WTC11 (cell line): ENCODE measurements around the gene NTSR1. TPM values are rescaled to one million over a fixed set of nuclear protein-coding genes. Genes with fewer than 3 reads are reported as not detected.

Experiments used
- ATF1 ChIP-seq: sonication (generic); formaldehyde crosslinking; IDR thresholded peaks from 2 replicates; pipeline ENCODE4 v1.8.1; 2023; ENCODE audit warnings: mild to moderate bottlenecking, moderate library complexity, missing genetic modification reagents
- CREM ChIP-seq: sonication (generic); formaldehyde crosslinking; IDR thresholded peaks from 2 replicates; pipeline ENCODE4 v1.8.1; 2022; ENCODE audit warnings: mild to moderate bottlenecking, missing genetic modification reagents, moderate library complexity
- ETV6 ChIP-seq: sonication (generic); formaldehyde crosslinking; IDR thresholded peaks from 2 replicates; pipeline ENCODE4 v1.8.1; 2022; ENCODE audit warnings: mild to moderate bottlenecking, missing genetic modification reagents
- FOXP1 ChIP-seq: sonication (generic); formaldehyde crosslinking; IDR thresholded peaks from 2 replicates; pipeline ENCODE4 v1.8.0; 2022; ENCODE audit warnings: missing genetic modification reagents, mild to moderate bottlenecking, moderate library complexity, borderline replicate concordance
- GTF2I ChIP-seq: fragments of 250-450 bp; sonication (Bioruptor Pico); conservative IDR thresholded peaks from 2 replicates; pipeline ENCODE4 v1.4.0; 2021; ENCODE audit warnings: mild to moderate bottlenecking
- KAT7 ChIP-seq: sonication (generic); formaldehyde crosslinking; IDR thresholded peaks from 2 replicates; pipeline ENCODE4 v1.8.1; 2023; ENCODE audit warnings: missing genetic modification reagents, mild to moderate bottlenecking, borderline replicate concordance
- MXD4 ChIP-seq: fragments of 250-450 bp; sonication (Bioruptor Pico); IDR thresholded peaks from 2 replicates; pipeline ENCODE4 v1.8.0; 2021; ENCODE audit warnings: mild to moderate bottlenecking, moderate library complexity, borderline replicate concordance
- MYBL2 ChIP-seq: sonication (generic); formaldehyde crosslinking; IDR thresholded peaks from 2 replicates; pipeline ENCODE4 v1.8.1; 2023; ENCODE audit warnings: mild to moderate bottlenecking, moderate library complexity, missing genetic modification reagents
- NFATC4 ChIP-seq: fragments of 250-450 bp; sonication (Bioruptor Pico); IDR thresholded peaks from 2 replicates; pipeline ENCODE4 v1.9.0; 2021; ENCODE audit warnings: mild to moderate bottlenecking
- NFE2L1 ChIP-seq: sonication (generic); formaldehyde crosslinking; IDR thresholded peaks from 2 replicates; pipeline ENCODE4 v1.8.1; 2023; ENCODE audit warnings: missing genetic modification reagents
- RORB ChIP-seq: fragments of 250-450 bp; sonication (Bioruptor Pico); IDR thresholded peaks from 2 replicates; pipeline ENCODE4 v1.9.0; 2021; ENCODE audit warnings: mild to moderate bottlenecking
- SMAD3 ChIP-seq: sonication (generic); formaldehyde crosslinking; IDR thresholded peaks from 2 replicates; pipeline ENCODE4 v1.8.0; 2022; ENCODE audit warnings: missing genetic modification reagents, mild to moderate bottlenecking, borderline replicate concordance
- TCF7 ChIP-seq: sonication (generic); formaldehyde crosslinking; IDR thresholded peaks from 2 replicates; pipeline ENCODE4 v1.8.0; 2022; ENCODE audit warnings: mild to moderate bottlenecking, low read depth, missing genetic modification reagents, moderate library complexity
- TEAD4 ChIP-seq: sonication (generic); formaldehyde crosslinking; IDR thresholded peaks from 2 replicates; pipeline ENCODE4 v1.8.0; 2022; ENCODE audit warnings: mild to moderate bottlenecking, missing genetic modification reagents
- ZNF232 ChIP-seq: sonication (generic); formaldehyde crosslinking; IDR thresholded peaks from 2 replicates; pipeline ENCODE4 v1.8.0; 2022; ENCODE audit warnings: mild to moderate bottlenecking, missing genetic modification reagents
- ZNF263 ChIP-seq: sonication (generic); formaldehyde crosslinking; IDR thresholded peaks from 2 replicates; pipeline ENCODE4 v1.8.1; 2022; ENCODE audit warnings: low read depth, mild to moderate bottlenecking, moderate library complexity, missing genetic modification reagents
- ZNF423 ChIP-seq: fragments of 250-450 bp; sonication (Bioruptor Pico); IDR thresholded peaks from 2 replicates; pipeline ENCODE4 v2.1.2; 2022; ENCODE audit warnings: mild to moderate bottlenecking, moderate library complexity
- ZNF512 ChIP-seq: sonication (generic); formaldehyde crosslinking; IDR thresholded peaks from 2 replicates; pipeline ENCODE4 v1.8.1; 2022; ENCODE audit warnings: missing genetic modification reagents, borderline replicate concordance
- total RNA-seq: library from RNA; stranded (reverse); gene quantifications from 3 replicates; pipeline ENCODE4 v1.2.3, GENCODE V29; 2021
- TF ChIP-seq, protein P1 (sequence below): sonication (generic); formaldehyde crosslinking; IDR thresholded peaks from 2 replicates; pipeline ENCODE4 v1.8.1; 2022; ENCODE audit warnings: mild to moderate bottlenecking, moderate library complexity, missing genetic modification reagents
- TF ChIP-seq, protein P2 (sequence below): fragments of 250-450 bp; sonication (Bioruptor Pico); IDR thresholded peaks from 2 replicates; pipeline ENCODE4 v1.9.0; 2021; ENCODE audit warnings: moderate library complexity, mild to moderate bottlenecking, inconsistent platforms, borderline replicate concordance
- TF ChIP-seq, protein P3 (sequence below): sonication (generic); formaldehyde crosslinking; IDR thresholded peaks from 2 replicates; pipeline ENCODE4 v1.8.1; 2022; ENCODE audit warnings: mild to moderate bottlenecking, missing genetic modification reagents, moderate library complexity, borderline replicate concordance
- TF ChIP-seq, protein P4 (sequence below): sonication (generic); formaldehyde crosslinking; IDR thresholded peaks from 2 replicates; pipeline ENCODE4 v1.8.0; 2023; ENCODE audit warnings: missing genetic modification reagents, mild to moderate bottlenecking, borderline replicate concordance

The NTSR1 gene
- total RNA-seq, 1 experiment from 2014 or later, result 0.63 TPM

DNA sequence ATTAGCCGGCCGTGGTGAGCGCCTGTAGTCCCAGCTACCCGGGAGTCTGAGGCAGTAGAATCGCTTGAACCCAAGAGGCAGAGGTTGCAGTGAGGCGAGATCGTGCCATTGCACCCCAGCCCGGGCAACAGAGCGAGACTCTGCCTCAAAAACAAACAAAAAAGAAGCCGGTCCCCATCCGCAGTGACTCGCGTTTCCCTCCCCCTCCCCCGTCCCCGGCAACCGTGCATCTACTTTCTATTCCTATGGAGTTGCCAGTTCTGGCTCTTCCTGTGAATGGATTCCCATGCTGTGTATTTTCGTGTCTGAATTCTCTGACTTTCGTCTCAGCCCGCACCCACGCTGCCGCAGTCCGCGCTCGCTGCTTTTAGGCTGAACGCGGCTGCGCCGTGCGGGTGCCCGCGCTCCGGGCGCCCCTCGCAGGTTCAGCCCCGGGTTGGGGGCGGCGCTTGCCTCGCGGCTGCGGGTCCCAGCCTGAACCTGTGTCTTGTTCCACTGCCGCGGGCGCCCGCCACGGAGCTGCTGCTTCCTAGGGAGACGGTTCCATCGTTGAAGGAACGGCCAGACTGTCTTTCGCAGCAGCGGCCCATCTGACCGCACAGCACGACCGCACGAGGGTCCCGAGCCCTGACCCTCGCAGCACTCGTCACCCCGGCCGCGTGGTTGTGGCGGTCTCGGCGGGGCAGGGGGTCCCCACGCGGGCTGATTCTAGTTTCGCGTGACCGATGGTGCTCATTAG is 86.6 kb downstream of the NTSR1 start (continued):
- no peak for TF ChIP-seq KAT7 (CRISPR knock-in tag)
- TF ChIP-seq ZNF263 (CRISPR knock-in tag), result no peak
- no peak for TF ChIP-seq ZNF512
- TF ChIP-seq, protein P1, sequence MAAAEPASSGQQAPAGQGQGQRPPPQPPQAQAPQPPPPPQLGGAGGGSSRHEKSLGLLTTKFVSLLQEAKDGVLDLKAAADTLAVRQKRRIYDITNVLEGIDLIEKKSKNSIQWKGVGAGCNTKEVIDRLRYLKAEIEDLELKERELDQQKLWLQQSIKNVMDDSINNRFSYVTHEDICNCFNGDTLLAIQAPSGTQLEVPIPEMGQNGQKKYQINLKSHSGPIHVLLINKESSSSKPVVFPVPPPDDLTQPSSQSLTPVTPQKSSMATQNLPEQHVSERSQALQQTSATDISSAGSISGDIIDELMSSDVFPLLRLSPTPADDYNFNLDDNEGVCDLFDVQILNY, result 0 out of 2 replicates have a peak, but pooled peaks have one; percentile 30
- TF ChIP-seq, protein P2, sequence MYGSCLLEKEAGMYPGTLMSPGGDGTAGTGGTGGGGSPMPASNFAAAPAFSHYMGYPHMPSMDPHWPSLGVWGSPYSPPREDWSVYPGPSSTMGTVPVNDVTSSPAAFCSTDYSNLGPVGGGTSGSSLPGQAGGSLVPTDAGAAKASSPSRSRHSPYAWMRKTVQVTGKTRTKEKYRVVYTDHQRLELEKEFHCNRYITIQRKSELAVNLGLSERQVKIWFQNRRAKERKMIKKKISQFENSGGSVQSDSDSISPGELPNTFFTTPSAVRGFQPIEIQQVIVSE (CRISPR knock-in tag), result no peak
- no peak for TF ChIP-seq NFE2L1 (CRISPR knock-in tag)
- TF ChIP-seq RORB, result no peak
- TF ChIP-seq, protein P3, sequence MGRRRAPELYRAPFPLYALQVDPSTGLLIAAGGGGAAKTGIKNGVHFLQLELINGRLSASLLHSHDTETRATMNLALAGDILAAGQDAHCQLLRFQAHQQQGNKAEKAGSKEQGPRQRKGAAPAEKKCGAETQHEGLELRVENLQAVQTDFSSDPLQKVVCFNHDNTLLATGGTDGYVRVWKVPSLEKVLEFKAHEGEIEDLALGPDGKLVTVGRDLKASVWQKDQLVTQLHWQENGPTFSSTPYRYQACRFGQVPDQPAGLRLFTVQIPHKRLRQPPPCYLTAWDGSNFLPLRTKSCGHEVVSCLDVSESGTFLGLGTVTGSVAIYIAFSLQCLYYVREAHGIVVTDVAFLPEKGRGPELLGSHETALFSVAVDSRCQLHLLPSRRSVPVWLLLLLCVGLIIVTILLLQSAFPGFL, result no peak; the same call in 1 of the 2 replicates
- no peak for TF ChIP-seq TCF7 (CRISPR knock-in tag)
- TF ChIP-seq SMAD3 (CRISPR knock-in tag), result no peak
- TF ChIP-seq MXD4 (CRISPR knock-in tag), result no peak
- TF ChIP-seq NFATC4 (CRISPR knock-in tag), result no peak
- TF ChIP-seq MYBL2 (CRISPR knock-in tag), result no peak
- TF ChIP-seq ZNF423 (CRISPR knock-in tag), result no peak
- TF ChIP-seq CREM (CRISPR knock-in tag), result no peak
- no peak for TF ChIP-seq TEAD4 (CRISPR knock-in tag)
- TF ChIP-seq ATF1 (CRISPR knock-in tag), result no peak
- TF ChIP-seq, protein P4, sequence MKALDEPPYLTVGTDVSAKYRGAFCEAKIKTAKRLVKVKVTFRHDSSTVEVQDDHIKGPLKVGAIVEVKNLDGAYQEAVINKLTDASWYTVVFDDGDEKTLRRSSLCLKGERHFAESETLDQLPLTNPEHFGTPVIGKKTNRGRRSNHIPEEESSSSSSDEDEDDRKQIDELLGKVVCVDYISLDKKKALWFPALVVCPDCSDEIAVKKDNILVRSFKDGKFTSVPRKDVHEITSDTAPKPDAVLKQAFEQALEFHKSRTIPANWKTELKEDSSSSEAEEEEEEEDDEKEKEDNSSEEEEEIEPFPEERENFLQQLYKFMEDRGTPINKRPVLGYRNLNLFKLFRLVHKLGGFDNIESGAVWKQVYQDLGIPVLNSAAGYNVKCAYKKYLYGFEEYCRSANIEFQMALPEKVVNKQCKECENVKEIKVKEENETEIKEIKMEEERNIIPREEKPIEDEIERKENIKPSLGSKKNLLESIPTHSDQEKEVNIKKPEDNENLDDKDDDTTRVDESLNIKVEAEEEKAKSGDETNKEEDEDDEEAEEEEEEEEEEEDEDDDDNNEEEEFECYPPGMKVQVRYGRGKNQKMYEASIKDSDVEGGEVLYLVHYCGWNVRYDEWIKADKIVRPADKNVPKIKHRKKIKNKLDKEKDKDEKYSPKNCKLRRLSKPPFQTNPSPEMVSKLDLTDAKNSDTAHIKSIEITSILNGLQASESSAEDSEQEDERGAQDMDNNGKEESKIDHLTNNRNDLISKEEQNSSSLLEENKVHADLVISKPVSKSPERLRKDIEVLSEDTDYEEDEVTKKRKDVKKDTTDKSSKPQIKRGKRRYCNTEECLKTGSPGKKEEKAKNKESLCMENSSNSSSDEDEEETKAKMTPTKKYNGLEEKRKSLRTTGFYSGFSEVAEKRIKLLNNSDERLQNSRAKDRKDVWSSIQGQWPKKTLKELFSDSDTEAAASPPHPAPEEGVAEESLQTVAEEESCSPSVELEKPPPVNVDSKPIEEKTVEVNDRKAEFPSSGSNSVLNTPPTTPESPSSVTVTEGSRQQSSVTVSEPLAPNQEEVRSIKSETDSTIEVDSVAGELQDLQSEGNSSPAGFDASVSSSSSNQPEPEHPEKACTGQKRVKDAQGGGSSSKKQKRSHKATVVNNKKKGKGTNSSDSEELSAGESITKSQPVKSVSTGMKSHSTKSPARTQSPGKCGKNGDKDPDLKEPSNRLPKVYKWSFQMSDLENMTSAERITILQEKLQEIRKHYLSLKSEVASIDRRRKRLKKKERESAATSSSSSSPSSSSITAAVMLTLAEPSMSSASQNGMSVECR, result no peak; the same call in 1 of the 2 replicates
- no peak for TF ChIP-seq ZNF232 (CRISPR knock-in tag)
- TF ChIP-seq GTF2I (CRISPR knock-in tag), result peak; percentile 71; the same call in 1 of the 2 replicates
- TF ChIP-seq FOXP1 (CRISPR knock-in tag), result no peak
- peak; percentile 34; the same call in 1 of the 2 replicates for TF ChIP-seq ETV6
